ENCODE results near the gene FOXL1.

DNA sequence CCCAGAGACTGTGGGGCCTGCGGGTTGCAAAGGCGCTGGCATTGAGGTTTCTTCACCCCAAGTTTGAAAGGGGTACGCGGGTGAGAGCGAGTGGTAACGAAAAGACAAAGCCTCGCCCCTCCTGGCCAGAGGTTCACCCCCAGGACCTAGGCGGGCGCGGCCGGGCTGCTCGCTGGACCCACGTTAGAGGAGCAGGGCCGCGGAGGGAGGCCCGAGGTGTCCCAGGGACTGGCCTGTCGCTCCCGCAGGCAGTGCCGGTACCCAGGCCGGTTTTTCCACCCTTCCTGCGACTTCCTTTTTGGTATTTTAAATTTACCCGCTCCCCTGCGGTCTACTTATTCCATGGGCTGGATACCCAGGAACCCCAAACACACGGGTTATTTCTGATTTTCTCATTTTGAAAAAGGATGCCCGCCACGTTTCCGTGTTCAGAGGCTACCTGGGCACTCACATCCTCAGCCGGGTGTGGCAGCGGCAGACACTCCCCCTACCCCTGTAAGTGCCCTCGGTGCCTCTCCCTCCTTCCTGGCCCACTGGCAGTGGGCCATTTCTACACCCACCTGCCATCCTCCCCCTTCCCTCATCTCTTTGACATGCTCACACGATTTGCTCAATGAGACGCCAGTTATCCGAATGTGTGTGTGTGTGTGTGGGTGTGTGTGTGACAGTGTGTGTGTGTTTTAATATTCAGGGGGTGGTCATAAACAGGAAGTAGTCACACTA lies 1.6 kb upstream of the FOXL1 start:
- TF ChIP-seq, protein P1, sequence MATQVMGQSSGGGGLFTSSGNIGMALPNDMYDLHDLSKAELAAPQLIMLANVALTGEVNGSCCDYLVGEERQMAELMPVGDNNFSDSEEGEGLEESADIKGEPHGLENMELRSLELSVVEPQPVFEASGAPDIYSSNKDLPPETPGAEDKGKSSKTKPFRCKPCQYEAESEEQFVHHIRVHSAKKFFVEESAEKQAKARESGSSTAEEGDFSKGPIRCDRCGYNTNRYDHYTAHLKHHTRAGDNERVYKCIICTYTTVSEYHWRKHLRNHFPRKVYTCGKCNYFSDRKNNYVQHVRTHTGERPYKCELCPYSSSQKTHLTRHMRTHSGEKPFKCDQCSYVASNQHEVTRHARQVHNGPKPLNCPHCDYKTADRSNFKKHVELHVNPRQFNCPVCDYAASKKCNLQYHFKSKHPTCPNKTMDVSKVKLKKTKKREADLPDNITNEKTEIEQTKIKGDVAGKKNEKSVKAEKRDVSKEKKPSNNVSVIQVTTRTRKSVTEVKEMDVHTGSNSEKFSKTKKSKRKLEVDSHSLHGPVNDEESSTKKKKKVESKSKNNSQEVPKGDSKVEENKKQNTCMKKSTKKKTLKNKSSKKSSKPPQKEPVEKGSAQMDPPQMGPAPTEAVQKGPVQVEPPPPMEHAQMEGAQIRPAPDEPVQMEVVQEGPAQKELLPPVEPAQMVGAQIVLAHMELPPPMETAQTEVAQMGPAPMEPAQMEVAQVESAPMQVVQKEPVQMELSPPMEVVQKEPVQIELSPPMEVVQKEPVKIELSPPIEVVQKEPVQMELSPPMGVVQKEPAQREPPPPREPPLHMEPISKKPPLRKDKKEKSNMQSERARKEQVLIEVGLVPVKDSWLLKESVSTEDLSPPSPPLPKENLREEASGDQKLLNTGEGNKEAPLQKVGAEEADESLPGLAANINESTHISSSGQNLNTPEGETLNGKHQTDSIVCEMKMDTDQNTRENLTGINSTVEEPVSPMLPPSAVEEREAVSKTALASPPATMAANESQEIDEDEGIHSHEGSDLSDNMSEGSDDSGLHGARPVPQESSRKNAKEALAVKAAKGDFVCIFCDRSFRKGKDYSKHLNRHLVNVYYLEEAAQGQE (IDR thresholded peaks at IDR 0.05; ENCODE audit: low read depth) = no peak
- TF ChIP-seq TAF1 (IDR thresholded peaks at IDR 0.05; ENCODE audit: low read depth) (no peak), YY1 (IDR thresholded peaks at IDR 0.05; ENCODE audit: low read depth) (no peak)
- TF ChIP-seq, protein P2, sequence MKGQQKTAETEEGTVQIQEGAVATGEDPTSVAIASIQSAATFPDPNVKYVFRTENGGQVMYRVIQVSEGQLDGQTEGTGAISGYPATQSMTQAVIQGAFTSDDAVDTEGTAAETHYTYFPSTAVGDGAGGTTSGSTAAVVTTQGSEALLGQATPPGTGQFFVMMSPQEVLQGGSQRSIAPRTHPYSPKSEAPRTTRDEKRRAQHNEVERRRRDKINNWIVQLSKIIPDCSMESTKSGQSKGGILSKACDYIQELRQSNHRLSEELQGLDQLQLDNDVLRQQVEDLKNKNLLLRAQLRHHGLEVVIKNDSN (IDR thresholded peaks at IDR 0.05) = no peak
